ENCODE measurements around the gene TBRG4.

The TBRG4 gene

DNA sequence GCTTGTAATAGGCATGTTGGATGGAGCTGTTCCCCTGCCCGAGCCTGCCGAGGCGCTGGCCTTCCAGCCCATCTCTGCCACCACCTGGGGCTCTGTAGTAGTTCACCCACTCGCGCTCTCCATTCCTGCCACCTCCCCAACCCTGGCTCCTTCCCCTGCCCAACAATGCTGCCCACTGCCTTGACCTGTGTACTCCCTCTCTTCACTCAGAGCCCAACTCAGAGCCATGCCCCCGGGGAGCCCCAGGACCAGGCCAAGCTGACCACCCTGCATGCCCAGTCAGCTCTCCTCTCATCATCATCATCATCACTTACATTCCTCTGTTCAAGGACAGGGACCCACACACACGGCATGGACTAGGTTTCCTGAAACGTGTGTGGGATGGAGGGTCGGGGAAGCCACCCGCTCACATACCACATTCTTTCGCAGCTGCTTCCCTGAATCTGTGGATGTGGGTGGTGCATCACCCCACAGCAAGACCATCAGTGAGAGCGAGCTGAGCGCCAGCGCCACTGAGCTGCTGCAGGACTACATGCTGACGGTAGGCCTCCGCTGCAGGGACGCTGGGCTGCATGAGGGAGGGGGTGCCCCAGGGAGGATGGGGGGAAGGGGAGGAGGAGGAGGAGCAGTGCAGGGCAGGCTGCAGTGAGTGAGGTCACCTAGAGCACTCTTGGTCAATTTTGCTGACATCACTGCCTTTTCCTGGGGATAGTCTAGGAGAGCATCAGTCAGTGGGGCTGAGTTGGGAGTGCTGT is 38.3 kb downstream of the TBRG4 start:
- DNase-seq = no peak

DNA sequence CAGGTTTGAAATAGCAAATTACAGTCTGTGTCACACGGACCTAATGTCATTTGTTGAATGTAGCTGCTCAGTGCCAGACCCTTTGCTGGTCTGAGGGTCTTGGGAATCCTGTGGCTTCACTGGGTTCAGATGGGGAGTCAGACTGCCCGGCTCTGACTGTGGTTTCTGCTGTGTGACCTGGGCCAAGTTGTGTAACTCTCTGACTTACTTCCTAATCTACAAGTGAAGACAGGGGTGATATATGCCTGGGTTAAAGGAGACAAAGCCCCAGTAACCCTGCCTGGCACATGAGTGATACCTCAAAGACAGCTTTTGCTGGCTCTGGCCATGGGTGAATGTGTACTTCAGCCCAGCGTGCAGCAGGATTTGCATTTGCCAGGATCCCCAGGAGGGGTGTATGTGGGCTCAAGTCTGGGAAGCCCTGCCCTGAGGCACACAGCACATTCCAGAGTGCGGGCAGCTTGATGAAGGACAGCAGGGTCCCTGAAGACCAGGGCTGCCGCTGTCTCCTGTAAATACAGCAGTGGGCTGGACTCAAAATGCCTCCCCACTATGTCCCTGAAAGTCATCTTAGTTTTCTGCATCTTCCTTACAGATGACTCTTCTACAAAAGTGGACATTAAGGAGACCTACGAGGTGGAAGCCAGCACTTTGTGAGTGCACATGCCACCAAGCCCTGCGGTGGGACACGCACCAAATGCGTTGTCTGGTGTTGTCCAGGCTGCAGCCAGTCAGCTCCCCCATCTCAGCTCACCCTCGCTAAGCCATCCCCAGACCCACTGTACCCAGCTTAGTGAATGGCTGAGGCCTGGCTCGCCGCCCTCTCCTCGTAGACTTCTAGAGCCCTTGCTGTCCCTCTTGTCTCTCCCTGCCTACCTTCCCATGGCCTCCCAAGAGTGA is 39.1 kb downstream of the TBRG4 start:
- DNase-seq = no peak

DNA sequence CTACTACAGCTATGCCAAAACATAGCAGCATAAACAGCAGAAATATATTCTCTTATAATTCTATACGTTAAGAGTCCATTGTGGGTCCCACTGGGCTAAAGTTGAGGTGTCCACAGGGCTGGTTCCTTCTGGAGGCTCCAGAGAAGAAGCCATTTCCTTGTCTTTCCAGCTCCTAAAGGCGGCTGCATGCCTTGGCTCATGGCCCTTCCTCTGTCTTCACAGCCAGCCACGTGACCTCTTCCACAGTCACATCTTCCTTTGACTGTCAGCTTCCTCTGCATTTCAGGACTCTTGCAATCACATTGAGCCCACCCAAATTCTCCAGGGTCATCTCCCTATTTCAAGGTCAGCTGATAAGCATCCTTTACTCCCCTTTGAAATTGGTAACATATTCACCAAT is 40.0 kb downstream of the TBRG4 start:
- DNase-seq = no peak

DNA sequence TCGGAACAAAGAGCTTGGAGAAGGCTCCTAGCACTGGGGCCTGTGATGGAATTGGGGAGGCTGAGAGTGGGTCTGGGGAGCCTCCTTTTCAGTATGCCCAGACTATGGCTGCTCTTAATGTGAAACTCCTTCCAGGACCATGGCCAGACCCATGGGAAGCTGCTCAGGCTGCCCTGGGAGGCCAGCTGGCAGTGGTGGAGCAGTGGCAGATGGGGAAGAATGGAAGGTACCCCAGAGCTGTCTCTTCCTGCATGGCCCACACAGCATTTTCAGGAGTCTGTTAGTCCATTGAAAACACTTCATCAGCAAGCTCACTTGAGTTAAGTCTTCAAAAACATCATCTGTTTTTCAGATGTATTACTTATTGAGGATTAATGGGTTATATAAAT is 41.2 kb downstream of the TBRG4 start:
- DNase-seq = no peak

DNA sequence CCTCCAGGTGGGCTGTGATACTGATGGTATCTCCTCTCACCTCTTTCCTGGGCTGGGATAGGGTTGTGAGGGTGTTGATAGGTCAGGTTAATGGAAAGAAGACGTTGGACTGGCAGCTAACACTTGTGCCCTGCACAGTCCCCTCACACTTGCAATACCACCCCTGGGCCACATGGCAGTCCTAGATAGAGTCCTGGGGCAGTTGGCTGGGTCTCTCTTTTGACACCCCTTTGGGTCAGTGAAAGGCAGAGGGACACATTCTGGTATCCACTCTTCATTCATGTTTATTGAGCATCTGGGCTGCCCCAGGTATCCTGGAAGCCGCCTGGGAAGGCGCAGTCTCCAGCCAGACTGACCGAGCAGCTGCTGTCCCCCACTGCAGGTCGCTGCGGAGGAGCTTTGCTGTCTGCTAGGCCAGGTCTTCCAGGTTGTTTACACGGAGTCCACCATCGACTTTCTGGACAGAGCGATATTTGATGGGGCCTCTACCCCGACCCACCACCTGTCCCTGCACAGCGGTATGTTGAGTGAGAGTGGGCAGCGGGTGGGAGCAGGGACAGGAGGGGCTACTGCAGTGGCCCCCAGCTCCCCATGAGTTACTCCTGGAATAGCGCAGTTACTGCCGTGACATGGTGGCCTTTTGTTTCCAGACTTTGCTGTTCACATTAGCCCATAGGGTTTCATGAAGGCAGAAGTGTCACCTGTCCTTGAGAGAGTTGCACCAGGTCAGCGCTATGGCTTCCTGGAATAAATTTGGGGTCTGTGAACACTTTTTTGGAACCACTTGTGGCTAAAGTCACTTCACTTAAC is 41.8 kb downstream of the TBRG4 start:
- no peak for DNase-seq

DNA sequence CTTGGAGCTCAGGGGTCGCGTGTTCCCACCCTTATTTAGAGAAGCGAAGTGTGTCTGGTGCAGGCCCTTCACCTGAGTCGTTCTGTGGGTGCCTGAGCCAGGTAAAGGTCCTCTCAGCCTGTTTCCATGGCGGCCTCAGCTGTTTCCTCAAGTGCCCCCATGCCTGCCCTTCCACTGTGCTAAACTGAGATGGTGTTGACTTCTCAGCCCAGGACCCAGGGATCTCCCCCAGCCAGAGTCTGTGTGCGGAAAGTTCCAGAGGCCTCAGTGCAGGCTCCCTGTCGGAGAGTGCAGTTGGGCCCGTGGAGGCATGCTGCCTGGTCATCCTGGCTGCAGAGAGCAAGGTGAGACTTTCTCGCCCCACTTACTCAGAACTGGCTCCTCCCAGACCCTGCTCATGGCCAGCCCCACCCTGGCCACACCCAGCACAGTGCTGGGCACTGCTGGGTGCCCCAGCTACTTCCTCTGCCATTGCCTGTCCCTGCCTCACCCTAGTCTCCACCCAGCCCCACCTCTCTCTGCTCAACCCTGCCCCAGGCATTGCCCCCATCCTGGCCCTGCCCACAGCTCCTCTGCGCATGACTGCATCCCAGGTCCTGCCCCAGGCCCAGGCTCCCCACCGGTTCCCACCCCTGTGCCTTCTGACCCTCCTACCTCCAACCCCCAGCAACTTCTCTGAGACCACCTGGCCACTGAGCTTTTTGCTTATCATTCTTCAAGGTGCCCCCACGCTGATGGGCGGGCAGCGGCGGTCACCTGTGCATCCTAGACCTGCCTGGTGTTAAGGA is 43.1 kb downstream of the TBRG4 start:
- no peak for DNase-seq

DNA sequence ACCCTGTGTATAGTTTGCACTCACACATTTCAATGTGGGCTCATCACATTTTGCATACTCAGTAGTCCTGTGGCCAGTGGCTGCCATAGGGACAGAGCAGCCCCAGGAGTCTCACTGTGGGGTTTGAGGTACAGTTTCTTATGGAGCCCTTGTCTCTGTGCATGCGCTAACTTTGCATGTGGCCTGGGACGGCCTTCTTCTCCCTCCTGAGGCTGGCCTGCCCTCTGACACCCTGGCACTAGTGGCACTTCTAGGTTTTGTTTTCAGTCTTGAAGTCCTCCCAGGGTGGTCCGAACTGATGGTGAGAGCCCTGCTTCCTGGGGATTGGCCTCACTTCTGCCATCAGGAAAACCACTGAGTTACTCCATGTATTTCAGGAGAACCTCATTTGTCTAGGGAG is 43.9 kb downstream of the TBRG4 start:
- DNase-seq = no peak

DNA sequence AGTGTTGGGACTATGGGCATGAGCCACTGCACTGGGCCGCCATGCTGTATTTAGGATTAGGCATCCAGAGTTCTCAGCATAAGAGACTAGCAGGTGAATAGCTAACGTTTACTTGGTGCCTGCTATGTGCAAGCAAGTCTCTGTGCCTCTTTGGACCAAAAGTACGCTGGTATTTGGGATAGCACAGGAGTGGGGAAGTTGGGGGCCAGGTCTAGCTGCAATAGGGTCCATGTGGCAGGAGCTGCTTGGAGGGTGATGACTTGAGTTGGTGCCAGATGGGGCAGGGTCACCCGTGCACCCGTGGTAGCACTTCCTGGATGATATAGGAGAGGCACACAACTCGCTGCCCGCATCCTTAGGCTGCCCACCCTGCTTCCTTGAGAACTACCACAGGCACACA is 45.1 kb downstream of the TBRG4 start:
- no peak for DNase-seq

DNA sequence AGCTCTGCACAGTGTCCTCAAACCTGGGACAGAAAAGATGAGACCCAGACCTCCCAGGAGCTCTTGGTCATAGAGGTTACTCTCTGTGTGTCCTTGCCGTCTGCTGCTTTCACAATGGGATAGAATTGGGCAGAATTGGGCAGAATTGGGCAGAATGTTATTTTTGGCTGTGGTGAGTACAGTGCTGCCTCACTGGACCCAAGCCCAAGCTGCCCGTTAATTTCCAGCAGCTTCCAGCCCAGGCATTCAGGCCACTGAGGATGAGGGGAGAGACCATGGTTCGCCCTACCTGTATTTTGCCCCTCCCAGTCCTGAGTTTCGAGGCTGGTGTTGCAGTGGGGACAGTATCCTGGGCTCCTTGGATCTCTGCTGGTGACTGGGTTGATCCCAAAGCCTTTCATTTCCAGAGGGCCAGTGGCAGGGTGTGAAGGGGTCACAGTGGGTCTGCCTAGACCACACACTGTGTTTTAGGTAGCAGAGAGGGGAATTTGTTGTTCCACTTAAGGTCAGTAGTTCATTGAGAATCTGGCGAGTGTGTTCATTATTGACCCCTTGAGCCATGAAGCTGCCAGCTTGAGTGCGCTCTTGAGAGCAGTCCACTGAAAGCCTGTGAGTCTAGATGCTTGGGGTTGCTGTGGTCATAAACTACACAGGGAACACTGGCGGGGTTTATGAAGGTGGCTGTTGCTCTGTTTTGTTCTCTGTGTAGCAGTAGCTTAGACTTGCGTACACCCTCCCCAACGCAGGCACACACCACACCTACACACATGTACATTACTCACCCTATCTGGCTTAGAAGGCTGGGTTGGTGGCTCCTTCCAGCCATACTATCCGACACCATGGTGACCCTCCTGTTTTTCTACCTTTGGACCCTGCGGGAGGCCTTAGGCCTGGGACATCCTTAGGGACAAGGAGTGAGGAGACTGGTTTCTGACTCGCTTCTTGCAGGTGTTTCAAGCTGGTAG is 46.2 kb downstream of the TBRG4 start:
- DNase-seq = no peak

DNA sequence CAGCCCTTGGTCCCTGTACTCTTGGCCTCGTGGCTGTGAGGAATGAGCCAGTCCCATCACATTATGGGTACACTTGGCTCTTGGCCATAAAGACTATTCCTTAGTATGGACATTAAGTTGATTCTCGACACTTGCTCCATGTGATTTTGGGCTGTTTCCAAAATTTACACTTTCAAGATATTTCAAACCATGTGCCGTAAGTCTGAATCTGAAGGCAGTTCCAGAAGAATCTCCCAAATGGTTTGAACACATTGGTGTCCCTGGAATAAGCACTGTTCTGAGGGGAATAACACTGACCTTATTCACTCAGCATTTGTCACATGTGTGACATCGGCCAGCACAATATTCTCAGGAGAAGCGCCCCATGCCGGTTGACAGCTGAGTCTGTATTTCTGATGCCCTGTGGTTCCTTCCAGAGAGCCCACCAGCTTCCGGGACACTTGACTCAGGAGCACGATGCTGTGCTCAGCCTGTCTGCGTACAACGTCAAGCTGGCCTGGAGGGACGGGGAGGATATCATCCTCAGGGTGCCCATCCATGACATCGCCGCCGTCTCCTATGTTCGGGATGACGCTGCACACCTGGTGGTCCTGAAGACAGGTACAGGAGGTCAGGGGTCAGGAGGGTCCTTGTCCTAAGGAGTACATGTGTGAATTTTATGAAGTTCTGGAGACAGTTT is 47.3 kb downstream of the TBRG4 start:
- DNase-seq = no peak

DNA sequence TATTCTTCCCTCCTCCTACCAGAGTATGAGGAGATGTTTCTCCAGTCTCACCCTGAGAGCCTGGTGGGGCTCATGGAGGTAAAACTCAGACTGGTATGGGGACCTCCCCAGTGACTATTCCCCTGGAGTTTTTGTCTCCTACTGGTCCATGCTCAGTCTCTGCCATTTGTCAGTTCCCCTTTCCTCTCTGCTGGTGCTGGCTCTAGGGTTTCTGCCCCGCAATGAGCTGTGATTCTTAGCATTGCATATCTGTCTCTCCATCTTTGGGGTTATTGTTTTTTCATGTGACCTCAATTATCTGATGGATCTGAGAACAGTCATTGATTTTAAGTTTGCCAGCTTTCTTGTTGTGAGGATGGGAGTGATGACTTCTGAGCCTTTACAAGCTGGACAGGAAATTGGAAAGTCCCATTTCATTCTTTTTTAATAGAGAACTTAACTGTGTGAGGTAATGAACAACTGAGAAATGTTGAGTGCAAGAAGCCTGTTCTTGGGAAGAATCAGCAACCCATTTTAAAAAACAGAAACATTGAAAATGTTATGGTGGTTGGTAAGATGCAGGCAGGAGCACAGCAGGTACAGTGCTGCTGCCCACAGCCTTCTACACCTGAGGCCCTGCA is 49.6 kb downstream of the TBRG4 start:
- no peak for DNase-seq

DNA sequence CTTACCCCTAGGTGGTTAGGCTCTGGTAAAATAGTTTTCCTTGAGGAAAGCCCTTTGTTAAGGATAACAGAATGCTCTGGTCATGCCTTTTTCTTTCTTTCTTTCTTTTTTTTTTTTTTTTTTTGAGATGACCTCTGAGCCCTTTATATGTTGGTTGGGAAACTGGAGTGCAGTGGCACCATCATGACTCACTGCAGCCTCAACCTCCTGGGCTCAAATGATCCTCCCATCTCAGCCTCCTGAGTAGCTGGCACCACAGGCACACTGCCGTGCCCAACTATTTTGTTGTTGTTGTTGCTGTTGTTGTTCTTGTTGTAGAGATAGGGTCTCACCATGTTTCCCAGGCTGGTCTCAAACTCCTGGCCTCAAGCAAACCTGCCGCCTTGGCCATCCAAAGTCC is 50.1 kb downstream of the TBRG4 start:
- no peak for DNase-seq

DNA sequence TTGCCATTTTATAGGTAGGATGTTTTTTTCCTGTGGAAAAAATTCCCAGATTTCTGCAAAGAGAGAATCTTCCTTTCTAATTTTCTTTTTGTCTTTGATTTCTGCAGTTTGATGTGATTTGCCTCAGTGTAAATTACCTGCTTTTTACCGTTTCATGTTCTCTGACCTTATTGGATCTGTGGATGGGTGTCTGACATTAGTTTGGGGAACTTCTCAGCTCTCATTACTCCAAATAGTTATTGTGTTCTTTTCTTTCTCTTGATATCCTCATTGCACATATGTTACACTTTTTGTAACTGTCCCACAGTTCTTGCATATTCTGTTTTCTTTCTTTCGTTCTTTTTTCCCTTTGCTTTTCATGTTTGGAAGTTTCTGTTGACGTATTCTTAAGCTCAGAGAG is 51.2 kb downstream of the TBRG4 start:
- DNase-seq = no peak

DNA sequence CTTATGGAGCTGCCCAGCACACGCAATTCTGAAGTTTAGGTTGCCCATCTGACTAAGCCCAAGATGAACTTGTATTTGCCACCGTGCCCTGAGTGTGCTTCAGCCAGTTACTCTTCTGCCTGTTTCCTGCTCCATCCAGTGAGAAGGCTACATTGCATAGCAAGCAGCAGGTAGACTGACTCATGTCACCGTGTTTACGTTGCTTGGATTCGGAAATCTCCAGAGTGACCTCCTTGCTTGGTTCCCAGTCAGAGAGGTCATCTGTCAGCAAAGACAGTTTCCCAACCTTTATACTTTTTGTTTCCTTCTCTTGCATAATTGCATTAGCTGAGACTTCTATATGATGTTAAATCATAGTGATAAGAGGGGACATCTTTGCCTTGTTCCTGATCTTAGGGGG is 53.6 kb downstream of the TBRG4 start:
- no peak for DNase-seq

DNA sequence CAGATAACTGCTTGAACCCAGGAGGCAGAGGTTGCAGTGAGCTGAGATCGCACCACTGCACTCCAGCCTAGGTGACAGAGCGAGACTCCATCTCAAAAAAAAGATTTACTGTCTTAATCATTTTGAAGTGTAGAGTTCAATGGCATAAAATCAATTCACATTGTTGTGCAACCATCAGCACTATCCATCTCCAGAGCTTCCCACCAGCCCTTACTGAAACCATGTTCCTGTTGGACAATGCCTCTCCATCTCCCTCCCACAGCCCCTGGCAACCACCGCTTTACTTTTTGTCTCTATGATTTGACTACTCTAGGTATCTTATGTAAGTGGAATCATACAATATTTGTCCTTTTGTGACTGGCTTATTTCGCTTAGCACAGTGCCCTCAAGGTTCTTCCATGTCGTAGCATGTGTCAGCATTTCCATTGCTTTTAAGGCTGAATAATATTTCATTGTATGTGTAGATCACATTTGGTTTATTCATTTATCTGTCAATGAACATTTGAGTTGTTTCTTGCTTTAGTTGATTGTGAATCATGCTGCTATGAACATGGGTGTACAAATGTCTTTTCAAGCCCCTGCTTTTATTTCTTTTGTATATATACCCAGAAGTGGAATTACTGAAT is 55.8 kb downstream of the TBRG4 start:
- DNase-seq = no peak

DNA sequence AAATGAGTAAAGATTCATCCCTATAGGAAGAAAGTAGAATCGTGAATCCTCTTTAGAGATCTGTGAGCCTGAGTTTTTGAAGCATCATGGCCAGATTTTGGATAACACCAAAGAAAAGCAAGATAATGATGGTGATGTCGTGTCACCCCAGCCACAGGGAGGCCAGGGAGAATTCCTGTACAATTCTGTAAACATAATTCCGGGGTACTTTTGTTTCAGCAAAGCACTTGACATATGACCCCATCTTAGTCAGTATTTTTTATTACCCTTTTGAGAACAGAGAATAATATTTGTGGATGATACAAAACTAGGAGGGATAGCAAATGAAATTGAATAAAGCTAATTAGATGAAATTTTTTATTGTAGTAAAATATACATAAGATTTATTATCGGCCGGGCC is 56.5 kb downstream of the TBRG4 start:
- DNase-seq = no peak

DNA sequence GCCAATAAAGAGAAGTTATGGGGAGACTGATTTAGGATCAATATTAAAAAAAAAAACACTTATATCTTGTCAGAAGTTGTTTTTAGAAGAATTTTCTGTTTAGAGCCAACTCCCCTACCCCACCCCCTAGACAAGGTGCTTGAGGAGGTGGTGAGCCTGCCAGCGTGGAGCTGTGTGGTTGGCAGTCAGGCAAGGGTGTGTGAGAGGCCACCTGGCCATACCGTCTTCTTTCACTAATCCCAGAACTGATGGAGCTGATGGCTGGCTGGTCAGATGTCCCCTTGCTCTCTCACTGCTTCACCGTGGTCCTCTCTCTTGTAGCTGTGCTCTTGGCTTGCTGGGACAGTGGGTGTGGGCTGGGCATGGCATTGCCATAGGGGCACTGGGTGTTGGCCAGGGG is 57.1 kb downstream of the TBRG4 start:
- no peak for DNase-seq

DNA sequence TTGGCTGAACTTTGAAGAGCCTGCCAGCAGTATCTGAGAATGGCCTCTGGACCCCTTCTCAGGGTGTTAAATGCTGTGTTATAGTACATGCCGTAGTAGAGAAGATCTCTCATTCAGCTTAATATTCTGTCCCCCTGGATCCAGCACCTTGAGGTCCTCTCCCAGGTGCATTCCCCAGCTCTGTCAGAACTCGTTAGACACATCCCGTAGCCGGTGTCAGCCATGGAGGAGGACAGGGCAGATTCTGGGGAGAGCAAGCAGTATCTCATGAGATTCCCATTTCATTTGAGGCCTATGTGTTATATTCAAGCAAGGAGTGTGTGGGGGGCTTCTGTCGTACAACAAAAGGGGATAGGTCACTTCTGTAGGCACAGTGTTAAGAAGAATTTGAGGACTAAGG is 57.6 kb downstream of the TBRG4 start:
- no peak for DNase-seq

DNA sequence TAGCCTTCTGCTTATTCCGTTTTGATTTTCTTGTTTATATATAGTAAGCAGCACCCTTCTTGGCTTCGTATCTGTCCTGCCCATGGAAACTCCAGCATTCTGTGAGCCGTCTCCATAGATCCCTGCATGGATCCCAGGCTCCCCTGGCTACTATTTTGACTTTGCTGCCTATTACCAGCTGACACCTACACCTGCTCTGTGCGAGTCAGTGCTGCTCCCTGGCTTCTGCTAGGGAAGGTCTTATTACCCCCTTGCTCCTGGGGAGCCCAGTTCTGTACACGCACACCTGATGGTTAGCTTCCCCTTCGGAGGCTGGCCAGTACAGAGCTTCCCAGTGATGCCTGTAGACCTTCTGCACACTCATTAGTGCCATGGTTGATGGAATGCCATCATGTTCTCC is 58.1 kb downstream of the TBRG4 start:
- DNase-seq = no peak

DNA sequence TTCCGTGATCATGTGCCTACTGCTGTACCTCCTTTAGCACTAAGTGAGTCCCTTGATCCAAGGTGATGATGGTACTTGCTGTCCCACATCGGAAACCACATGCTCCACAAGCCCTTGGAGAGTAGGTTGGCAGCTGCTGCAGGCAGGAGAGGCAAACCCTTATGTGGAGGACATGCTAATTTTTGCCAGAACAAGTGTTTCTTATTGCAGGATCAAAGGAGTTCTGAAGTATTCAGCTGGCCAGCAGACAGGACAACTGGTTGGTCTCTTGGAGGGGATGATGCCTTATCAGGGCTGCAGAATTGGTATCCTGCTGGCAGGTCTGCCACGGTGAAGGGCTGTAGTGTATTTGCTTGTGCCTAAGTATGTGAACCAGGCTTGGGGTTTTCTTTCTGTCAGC is 59.5 kb downstream of the TBRG4 start:
- DNase-seq = no peak
